COLO668 (cell line): ENCODE measurements around the gene NFKB2.

Experiments
- DNase-seq: peaks from one replicate; lab custom pipeline; 2025; ENCODE audit not compliant: unreplicated experiment; lab: John Stamatoyannopoulos, UW

NFKB2 gene

GRCh38 chr10:102421757-102422512 lies 26.4 kb downstream of the NFKB2 start:
- peak; percentile 56 for DNase-seq

DNA sequence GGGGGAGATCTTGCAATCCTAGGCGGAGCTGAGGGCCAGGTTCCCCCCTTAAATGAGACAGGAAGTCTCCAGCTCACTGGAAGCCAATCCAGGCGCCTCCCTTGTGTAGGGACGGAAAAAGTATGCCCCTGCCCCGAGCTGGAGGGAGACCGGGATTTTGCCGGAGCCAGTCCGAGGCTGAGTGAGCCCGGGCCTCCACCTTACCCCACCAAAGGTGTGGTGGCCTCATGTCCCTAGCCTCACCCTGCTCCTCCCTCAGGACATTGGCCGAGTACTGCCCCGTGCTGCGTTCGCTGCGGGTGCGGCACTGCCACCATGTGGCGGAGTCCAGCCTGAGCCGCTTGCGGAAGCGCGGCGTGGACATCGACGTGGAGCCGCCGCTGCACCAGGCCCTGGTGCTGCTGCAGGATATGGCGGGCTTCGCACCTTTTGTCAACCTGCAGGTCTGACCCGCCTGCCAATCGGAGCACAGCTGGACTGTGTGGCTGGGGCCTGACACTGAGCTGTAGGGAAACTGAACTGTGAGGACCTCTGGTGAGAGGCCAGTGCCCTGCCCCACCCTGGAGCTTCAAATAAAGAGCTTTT lies 27.1 kb downstream of the NFKB2 start:
- peak; percentile 76 for DNase-seq

DNA sequence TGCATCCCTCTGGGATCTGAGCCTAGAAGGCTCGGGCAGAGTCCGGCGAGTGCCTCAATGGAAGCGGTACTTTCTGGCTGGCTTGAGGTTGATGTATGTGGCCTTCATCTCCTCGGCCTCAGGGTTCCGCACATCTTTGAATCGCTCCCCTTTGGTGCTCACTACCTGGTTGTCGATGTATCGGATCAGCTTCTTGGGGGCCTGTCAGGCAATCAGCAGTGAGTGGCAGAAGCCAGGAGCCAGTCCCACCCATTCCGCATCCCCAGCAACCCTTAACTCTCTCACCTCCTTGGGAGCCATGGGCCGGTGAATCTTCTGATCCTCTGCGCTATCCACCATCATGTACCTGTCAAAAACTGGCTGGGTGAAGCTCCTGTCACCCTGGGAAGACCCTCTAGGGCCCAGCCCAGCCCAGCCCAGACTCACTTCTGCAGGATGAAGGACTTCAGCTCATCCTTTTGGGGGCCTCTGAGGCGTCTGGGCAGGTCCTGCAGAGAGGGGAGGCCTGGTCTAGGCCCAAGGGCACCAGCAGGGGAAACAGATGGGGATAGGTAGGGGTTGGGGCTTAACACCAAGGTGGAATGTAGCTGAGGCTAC lies 28.0 kb downstream of the NFKB2 start:
- no peak for DNase-seq

DNA sequence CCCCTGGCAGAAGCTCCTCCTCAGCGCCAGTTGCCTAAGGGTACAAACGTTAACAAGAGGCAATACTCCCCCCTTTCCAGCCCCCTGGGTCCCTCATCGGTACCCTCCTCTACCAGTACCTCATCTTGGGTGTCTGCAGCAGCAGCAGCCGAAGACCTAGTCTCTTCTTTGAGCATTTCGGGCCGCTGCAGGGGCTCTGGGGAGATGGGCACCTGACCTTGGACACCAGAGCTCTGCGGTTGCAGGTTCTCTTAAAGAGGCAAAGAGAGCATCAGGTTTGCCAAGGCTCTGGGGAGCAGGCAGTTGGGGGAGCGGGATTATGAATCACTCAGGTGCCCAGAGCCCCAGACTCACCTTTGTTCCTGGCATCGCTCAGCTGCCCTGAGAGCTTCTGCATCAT lies 28.6 kb downstream of the NFKB2 start:
- DNase-seq: no peak

DNA sequence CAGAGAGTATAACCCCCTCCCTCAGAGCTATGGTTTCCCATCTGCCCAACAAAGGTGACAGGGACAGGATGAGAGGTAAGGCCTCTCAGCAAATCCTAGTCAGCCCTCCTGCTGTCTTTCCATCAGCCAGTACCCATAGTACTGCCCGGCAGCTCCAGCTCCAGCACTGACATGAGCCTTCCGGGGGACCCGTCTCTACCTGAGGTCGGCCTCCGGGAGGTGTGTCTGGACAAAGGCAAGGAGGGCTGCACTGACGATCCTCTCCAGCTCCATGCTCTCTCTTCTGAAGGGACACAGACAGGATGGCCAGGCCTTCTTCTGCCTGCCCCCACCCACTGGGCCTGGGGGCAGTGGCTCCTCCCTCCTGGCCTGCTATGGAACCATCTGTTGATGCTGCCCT lies 29.4 kb downstream of the NFKB2 start:
- no peak for DNase-seq

DNA sequence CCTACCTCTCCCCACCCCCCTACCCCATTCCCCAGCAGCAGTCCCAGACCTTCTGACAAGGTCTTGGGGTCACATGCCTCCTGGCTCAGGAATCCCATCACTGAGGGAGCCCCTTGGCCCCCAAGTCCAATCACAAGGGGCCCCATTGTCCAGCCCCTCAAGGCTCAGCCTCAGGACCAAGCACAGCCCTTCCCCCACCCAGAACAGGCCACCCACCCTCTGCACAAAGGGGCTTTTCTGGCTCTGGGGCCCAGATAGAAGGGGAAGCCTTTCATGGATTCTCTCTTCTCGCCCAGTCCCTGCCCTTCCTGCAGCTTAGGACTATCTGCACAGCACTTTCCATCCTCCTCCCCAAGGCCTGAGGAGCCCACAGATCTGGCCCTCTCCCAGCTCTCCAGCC lies 29.9 kb downstream of the NFKB2 start:
- no peak for DNase-seq

DNA sequence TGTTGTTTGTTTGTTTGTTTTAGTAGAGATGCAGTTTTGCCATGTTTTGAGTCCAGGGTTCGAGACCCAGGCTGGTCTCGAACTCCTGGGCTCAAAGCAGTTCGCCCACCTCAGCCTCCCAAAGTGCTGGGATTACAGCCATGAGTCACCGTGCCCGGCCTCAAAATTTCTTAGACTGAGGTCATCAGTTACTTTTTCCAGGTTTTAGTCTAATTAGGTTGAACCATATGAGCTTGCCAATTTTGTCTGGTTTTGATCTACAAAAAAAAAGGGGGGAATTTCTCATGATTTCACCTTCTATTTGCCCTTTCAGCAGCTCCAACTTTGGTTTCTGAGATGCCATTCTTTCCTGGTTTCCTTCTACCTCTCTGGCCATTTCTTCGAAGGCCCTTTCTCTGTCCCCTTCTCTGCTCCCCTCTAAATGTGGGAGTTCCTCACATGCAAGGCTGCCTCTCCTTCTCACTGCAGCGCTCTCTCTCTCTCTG lies 31.3 kb downstream of the NFKB2 start:
- DNase-seq: no peak

GRCh38 chr10:102429468-102429867 lies 34.0 kb downstream of the NFKB2 start:
- DNase-seq: no peak

DNA sequence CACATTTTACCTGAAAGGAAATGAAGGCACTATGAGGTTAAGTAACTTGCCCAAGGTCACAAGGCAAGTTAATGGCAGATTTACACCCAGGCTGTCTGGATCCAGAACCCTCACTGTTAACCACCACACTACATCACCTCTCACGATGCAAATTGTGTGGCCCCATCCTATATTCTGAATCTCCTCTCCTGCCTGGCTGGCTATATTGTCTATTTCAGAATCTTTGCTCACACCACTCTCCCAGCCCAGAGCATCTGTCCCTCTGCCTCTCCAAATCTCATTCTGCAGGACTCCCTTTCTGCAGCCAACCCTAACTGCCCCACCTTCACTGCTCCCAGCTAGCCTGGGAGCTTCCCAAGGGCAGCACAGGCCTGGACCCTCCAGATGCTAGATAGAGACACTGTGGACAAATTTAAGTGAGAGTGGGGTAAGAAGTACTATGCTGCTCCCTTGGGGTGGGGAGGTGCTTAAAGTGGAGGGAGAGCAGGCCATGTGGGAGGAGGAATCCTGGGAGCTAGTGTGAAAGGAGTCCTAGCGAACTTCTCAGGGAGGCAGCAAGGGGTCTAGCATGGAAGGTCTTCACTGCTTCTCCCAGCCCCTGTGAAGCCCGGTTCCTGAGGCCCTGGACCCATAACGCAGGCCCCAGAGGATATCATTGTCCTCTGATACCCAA lies 36.1 kb downstream of the NFKB2 start:
- no peak for DNase-seq

GRCh38 chr10:102432162-102432950 lies 36.9 kb downstream of the NFKB2 start, which contains the start of gene CUEDC2:
Gene CUEDC2, minus strand, starts transcription at chr10:102432574. Its CDS starts 7,386 bp downstream, at chr10:102425188.
- DNase-seq: peak; percentile 93

- DNase-seq: no peak
These were observed 38.1 kb downstream of the NFKB2 start for GRCh38 chr10:102433619-102434046.

- DNase-seq: no peak
These were observed 39.1 kb downstream of the NFKB2 start for GRCh38 chr10:102434394-102435132.

- DNase-seq: no peak
These were observed 39.6 kb downstream of the NFKB2 start for GRCh38 chr10:102435133-102435497.

GRCh38 chr10:102435529-102436233 lies 40.2 kb downstream of the NFKB2 start:
- DNase-seq: no peak

DNA sequence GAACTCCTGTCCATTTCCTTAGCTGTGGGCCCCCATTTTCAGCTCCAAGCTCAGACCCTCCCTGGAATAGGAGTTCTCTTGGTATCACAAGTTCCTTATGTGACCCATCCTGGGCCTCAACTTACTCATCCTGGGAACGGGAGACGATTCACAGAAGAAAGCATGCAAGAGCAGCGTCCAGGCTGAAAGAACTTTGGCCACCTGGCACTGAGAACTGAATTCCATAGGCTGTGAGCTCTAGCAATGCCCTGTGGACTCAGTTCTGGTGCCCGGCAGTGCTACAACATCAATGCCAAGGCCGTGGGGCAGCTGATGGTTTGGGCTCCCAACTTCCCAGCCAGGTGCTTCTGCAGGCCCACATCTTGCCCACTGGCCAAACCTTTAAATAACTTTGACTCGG lies 40.8 kb downstream of the NFKB2 start:
- no peak for DNase-seq

- no peak for DNase-seq
These were observed 42.0 kb downstream of the NFKB2 start for GRCh38 chr10:102437515-102437914.

DNA sequence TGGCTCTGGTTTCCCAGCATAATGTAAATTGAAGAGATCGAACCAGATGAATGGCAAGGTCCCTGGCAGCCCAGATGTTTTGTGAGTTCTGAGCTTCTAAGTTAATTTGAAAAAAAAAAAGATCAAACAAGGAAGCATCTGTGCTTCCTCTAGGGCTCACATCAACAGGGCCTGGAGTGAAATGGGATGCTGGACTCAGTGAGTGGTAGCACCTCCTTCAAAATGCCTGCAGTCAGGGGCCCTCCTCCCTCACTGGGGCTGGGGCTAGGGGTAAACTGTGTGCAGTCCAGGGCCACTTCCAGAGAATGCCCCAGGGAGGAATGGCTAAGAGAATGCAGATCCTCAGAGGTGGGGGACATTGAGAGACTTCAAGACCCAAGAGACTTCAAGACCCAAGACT lies 42.9 kb downstream of the NFKB2 start:
- no peak for DNase-seq

- no peak for DNase-seq
These were observed 49.3 kb downstream of the NFKB2 start for GRCh38 chr10:102444851-102445250.

DNA sequence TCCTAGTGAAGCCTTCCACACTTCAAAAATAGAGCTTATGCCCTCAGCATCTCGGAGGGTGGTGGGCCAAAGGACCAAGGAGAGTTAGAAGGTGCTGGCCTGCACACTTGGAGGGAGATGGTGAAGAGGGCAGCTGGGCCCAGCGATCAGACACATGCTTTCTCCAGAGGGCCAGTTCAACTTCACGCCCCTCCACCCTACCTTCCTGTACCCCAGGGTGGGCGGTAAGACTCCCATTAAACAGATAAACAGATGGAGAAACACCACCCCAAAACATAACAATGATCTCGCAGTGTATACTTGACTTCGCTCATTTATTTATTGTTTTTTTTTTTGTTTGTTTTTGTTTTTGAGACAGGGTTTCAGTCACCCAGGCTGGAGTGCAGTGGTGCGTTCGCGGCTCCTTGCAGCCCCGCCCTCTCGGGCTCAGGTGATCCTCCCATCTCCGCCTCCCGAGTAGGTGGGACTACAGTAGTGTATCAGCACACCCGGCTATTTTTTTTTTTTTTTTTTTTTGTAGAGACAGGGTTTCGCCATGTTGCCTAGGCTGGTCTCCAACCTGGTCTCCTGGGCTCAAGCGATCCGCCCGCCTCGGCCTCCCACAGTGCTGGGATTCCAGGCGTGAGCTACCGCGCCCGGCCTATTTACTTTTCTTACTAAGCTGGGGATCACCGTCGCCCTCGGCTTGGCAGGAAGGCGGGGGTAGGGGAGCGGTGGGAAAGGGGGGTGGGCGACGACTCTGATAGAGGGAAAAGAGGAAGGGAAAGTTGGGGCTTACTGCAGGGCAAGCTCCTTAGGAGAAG lies 54.0 kb downstream of the NFKB2 start:
- peak; percentile 77 for DNase-seq
